Measurements from ENCODE around the gene TMEM255B.
"Not testable (repeated sequence)": the region's sequence is repeated elsewhere in the genome, so short reads cannot be mapped to it uniquely, and the experiment has no call there.

TMEM255B gene

DNA sequence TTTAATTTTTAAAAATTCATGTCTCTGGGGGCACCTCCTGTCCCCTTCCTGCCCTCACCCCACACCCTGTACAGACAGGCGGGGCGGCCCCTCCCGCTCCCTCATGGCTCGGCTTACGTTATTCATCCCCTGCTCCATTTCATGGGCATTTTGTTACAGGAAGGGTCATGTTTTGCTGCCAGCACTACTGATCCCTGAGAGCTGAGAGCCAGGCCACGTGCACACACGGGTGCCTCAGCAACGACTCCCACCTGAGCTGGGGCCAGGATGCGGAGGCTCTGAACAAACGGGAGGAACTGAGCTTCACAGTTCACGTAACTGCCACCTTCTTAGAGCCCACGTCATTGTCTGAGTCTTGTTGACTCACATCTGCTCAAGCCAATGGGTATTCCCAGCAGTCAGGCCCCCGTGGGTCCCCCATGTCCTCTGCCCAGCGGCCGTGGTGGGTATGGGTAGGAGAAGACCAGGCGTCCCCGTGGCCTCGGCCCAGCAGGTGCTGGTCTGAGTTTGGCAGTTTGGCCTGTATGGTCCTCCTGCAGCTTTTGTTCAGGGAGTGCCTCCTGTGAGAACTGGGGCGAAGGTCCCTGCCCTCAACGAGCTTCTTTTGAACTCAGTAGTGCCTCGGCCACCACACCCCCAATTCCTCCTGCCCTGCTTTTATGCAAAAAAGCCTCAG is 16.4 kb upstream of the TMEM255B start:
- no peaks in the 10 kb centered on the region for H3K9me3 Mint-ChIP-seq
- no peak overlapping the region for H3K4me3 Mint-ChIP-seq
- H3K4me1 Mint-ChIP-seq: peaks cover 12% of the 10 kb centered on the region
- no peak for ATAC-seq
- no peak overlapping the region for H3K27ac Mint-ChIP-seq
- no peaks in the 10 kb centered on the region for H3K36me3 Mint-ChIP-seq
- peaks cover 75% of the 10 kb centered on the region for H3K27me3 Mint-ChIP-seq

GRCh38 chr13:113743366-113744195 is 15.4 kb upstream of the TMEM255B start:
- H3K9me3 Mint-ChIP-seq: no peaks in the 10 kb centered on the region
- H3K27ac Mint-ChIP-seq: no peak overlapping the region
- no peak overlapping the region for H3K4me3 Mint-ChIP-seq
- H3K36me3 Mint-ChIP-seq: no peaks in the 10 kb centered on the region
- peaks cover 12% of the 10 kb centered on the region for H3K4me1 Mint-ChIP-seq
- ATAC-seq: no peak
- peaks cover 67% of the 10 kb centered on the region for H3K27me3 Mint-ChIP-seq

DNA sequence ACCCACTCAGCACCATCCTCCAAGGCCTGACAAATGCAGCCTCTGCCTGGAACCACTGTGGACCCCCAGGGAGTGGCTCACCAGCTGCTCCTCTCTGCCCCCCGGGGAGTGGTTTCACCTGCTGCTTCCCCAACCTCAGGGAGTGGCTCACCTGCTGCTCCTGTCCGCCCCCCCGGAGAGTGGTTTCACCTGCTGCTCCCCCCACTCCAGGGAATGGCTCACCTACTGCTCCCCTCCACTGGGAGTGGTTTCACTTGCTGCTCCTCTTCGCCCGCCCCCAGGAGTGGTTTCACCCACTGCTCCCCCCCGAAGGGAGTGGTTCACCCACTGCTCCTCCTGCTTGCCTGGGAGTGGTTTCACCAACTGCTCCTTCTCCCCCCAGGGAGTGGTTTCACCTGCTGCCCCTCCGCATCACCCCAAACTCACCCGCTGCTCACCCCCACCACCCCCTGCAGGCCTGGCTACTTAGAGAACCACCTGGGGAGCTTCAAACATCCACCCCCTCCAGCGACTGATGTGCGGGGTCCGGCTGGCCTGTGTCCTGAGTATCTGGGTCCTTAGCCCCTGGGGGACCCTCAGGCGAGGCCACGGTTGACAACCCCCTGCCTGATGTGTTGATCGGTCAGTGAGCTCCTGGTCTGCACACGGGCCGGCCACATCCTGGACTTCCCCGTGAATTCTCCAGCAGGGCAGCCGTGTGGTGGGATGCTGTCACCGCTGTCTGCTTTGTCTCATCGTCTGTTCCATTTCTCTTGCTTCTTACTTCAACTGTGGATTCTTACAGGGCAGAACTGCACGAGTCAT is 14.6 kb upstream of the TMEM255B start:
- Mint-ChIP-seq H3K4me1 (peaks cover 12% of the 10 kb centered on the region), H3K27me3 (peaks cover 64% of the 10 kb centered on the region), H3K9me3 (no peaks in the 10 kb centered on the region), H3K36me3 (no peaks in the 10 kb centered on the region), H3K4me3 (no peak overlapping the region), H3K27ac (no peak overlapping the region)
- no peak for ATAC-seq

DNA sequence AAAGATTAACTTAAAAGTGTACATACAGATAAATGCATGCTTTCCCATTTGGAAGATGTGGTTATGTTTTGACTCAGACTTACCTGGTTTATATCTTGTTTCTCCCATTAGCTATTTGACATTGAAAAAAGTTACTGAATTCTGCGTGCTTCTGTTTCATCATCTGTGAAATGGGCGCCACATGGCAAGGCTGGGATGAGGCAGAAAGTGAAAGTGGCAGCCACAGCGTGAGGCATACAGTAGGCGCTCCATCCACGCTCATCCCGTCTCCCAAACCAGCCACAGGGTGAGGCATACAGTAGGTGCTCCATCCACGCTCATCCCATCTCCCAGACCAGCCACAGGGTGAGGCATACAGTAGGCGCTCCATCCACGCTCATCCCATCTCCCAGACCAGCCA is 14.0 kb upstream of the TMEM255B start:
- ATAC-seq: no peak
- Mint-ChIP-seq H3K4me3 (no peak overlapping the region), H3K27ac (no peak overlapping the region), H3K4me1 (peaks cover 12% of the 10 kb centered on the region), H3K27me3 (peaks cover 57% of the 10 kb centered on the region), H3K9me3 (no peaks in the 10 kb centered on the region), H3K36me3 (no peaks in the 10 kb centered on the region)

DNA sequence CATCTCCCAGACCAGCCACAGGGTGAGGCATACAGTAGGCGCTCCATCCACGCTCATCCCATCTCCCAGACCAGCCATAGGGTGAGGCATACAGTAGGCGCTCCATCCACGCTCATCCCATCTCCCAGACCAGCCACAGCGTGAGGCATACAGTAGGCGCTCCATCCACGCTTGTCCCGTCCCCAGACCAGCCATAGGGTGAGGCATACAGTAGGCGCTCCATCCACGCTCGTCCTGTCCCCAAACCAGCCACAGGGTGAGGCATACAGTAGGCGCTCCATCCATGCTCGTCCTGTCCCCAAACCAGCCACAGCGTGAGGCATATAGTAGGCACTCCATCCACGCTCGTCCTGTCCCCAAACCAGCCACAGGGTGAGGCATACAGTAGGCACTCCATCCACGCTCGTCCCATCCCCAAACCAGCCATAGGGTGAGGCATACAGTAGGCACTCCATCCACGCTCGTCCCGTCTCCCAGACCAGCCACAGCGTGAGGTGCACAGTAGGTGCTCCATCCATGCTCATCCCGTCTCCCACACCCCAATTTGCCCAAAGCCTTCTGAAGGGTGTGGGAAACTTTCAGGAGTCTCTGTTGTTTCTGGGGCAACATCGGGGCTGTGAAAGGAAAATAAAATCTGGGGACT is 13.4 kb upstream of the TMEM255B start:
- H3K9me3 Mint-ChIP-seq, ATAC-seq, H3K36me3 Mint-ChIP-seq, H3K27ac Mint-ChIP-seq, H3K4me3 Mint-ChIP-seq: not testable (repeated sequence)
- peaks cover 12% of the 10 kb centered on the region for H3K4me1 Mint-ChIP-seq
- H3K27me3 Mint-ChIP-seq: peaks cover 52% of the 10 kb centered on the region

GRCh38 chr13:113746143-113746525 is 12.9 kb upstream of the TMEM255B start:
- H3K27ac Mint-ChIP-seq: no peak overlapping the region
- H3K9me3 Mint-ChIP-seq: peaks cover 7% of the 10 kb centered on the region
- no peak overlapping the region for H3K4me3 Mint-ChIP-seq
- ATAC-seq: no peak
- H3K36me3 Mint-ChIP-seq: no peaks in the 10 kb centered on the region
- peaks cover 12% of the 10 kb centered on the region for H3K4me1 Mint-ChIP-seq
- peaks cover 46% of the 10 kb centered on the region for H3K27me3 Mint-ChIP-seq

DNA sequence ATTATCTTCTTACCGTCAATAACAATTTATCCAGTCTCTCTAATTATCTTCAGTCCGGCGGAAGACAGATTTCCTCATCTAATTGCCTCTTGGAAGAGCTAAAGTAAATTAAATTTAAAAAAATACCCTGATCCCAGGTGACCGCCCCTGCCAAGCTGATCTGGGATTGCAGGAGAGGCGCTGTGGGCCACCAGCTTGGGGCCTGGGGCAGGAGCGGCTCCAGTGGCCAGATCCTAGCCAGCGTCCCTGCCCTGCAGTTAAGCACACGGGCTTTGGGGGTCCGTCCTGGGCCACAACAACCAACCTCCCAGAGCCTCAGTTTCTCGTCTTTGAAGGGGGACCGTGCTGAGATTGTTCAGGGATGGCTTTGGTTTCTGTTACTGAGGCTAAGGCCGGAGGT is 12.4 kb upstream of the TMEM255B start:
- peaks cover 6% of the 10 kb centered on the region for H3K4me1 Mint-ChIP-seq
- no peak overlapping the region for H3K4me3 Mint-ChIP-seq
- peaks cover 10% of the 10 kb centered on the region for H3K9me3 Mint-ChIP-seq
- ATAC-seq: no peak
- H3K27ac Mint-ChIP-seq: no peak overlapping the region
- peaks cover 41% of the 10 kb centered on the region for H3K27me3 Mint-ChIP-seq
- H3K36me3 Mint-ChIP-seq: no peaks in the 10 kb centered on the region

DNA sequence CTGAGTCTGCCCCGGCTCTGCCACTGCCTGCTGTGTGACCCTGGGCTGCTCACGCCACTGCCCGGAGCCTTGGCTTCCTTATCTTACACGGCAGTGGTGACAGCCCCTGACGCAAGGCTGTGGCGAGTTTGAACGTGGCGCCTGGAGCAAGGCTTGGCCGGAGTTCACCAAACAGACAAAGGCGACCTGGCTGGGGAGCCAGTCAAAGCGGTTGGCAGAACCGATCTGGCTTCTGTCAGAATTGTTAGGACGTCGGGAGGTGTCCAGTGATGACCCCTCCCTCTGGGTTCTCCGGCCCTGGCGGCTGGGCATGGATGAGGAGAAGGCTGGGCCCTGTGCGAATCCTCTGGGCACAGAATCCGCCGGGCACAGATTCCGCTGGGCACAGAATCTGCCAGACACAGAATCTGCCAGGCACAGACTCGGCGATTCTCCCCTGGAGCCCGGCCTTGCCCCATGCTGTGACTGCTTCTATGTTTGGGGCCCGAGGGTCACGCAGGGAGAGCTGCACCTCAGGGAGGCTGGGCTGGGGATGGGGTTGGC is 11.7 kb upstream of the TMEM255B start:
- peak; percentile 40 for ATAC-seq

DNA sequence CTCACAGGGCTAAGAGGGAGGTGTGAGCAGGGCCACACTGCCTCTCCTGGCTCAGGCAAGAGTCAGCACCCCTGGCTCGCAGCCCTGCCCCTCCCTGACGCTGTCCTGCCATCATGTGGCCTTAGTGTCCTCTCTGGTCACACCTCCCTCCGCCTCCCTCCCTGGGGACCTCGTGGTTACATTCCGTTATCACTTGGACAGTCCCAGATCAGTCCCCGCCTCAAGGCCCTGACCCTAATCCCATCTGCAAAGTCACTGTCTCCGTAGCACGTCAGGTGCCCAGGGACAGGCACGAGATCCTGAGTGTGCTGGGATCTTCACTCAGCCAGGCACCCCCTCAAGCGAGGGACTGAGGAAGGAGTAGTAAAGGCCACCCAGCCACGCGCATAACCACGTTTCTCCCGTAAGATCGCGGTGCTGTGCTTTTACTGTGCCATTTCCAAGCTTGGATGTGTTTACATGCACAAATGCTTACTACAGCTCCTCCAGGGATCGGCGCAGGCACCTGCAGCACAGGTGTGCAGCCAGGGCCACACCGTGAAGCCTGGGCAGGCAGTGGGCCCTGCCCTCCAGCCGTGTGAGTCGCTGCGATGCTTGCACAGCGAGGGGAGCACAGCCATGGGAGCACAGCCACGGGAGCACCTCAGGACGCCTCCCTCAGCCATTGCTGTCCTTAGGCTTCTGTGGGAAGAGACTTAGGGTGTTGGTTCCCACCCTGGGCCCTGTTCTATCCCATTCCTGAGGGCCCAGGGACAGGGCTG is 10.7 kb upstream of the TMEM255B start:
- no peaks in the 10 kb centered on the region for H3K36me3 Mint-ChIP-seq

More for the DNA sequence above, 11.7 kb upstream of the TMEM255B start:
- peaks cover 6% of the 10 kb centered on the region for H3K4me1 Mint-ChIP-seq
- H3K36me3 Mint-ChIP-seq: no peaks in the 10 kb centered on the region
- H3K27ac Mint-ChIP-seq: no peak overlapping the region
- H3K27me3 Mint-ChIP-seq: peaks cover 35% of the 10 kb centered on the region
- H3K4me3 Mint-ChIP-seq: no peak overlapping the region
- H3K9me3 Mint-ChIP-seq: peaks cover 10% of the 10 kb centered on the region

DNA sequence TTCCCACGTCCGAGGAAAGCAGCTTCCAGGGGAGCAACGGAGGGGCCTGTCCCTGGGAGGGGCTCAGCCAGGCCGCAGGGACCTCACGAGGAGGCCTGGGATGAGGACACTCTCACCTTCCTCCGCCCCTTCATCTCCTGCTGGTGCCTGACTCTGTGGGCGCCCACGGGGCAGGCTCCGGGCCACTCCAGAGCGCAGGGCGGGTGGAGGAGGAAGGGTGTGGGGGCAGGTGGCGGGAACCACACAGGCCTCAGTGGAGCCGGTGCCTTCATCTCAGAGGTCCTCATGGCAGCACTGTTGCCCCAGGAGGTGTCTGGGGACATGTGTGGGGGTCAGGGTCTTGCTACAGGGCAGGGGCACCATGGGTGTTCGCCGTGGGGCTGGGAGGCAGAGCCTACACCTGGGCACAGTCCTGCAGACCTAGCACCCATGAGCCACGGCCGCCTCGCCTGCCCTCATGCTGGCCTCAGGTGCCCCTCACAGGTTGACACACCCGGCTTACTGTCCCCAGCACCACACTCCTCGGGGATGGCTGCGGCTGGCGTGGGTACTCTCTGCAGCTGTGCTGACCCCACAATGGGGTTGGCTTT is 10.1 kb upstream of the TMEM255B start:
- Mint-ChIP-seq H3K4me1 (peaks cover 6% of the 10 kb centered on the region), H3K4me3 (no peak overlapping the region), H3K36me3 (no peaks in the 10 kb centered on the region), H3K27me3 (peaks cover 22% of the 10 kb centered on the region), H3K9me3 (peaks cover 10% of the 10 kb centered on the region), H3K27ac (no peak overlapping the region)
- ATAC-seq: peak; percentile 28

More for the DNA sequence above, 10.7 kb upstream of the TMEM255B start:
- H3K4me1 Mint-ChIP-seq: peaks cover 6% of the 10 kb centered on the region
- H3K27me3 Mint-ChIP-seq: peaks cover 26% of the 10 kb centered on the region
- H3K9me3 Mint-ChIP-seq: peaks cover 10% of the 10 kb centered on the region
- H3K27ac Mint-ChIP-seq: no peak overlapping the region
- no peak overlapping the region for H3K4me3 Mint-ChIP-seq
- peak; percentile 31 for ATAC-seq

DNA sequence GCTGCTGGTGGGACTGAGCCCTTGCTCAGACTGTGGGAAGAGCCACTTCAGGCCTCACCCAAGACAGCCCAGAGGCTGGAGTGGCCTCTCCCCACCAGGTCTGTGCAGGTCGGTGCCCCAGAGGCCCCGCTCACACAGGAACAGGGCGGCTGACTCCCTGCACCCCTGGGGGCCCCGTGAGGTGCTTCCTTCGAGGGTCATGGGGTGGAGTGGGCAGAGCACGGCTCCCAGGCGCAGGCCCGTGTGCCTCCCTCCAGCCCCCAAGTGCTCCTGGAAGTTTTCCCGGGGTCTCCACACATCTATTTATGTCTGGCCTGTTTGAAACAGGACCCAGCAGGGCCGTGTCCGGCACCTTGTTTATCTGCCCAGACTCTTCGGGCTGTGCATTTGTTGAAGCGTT is 9.5 kb upstream of the TMEM255B start:
- no peak for ATAC-seq
- H3K36me3 Mint-ChIP-seq: no peaks in the 10 kb centered on the region
- H3K4me1 Mint-ChIP-seq: peaks cover 5% of the 10 kb centered on the region
- no peak overlapping the region for H3K4me3 Mint-ChIP-seq
- H3K27me3 Mint-ChIP-seq: peaks cover 17% of the 10 kb centered on the region
- peaks cover 10% of the 10 kb centered on the region for H3K9me3 Mint-ChIP-seq
- no peak overlapping the region for H3K27ac Mint-ChIP-seq

DNA sequence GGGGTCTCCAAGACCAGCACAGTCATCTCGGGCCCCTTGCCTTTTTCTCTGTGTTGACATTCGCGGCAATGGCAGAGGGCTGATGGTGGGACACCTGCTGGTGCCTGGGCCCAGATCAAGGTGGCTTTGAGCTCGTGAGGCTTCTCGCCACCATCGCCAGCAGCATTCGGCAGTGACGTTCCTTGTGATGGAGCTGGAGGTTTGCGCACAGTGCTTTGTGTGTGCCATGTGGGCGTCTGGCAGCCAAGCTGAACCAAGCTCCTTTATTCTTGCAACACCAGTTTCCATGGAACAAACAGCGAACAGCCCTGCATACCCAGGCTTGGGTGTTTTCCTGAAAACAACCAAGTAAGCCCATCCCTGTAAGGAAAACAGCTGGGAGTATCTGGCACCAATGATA is 9.1 kb upstream of the TMEM255B start:
- peaks cover under 1% of the 10 kb centered on the region for H3K4me1 Mint-ChIP-seq
- peaks cover 10% of the 10 kb centered on the region for H3K9me3 Mint-ChIP-seq
- peaks cover 12% of the 10 kb centered on the region for H3K27me3 Mint-ChIP-seq
- H3K36me3 Mint-ChIP-seq: no peaks in the 10 kb centered on the region
- no peak overlapping the region for H3K27ac Mint-ChIP-seq
- ATAC-seq: no peak
- H3K4me3 Mint-ChIP-seq: no peak overlapping the region

DNA sequence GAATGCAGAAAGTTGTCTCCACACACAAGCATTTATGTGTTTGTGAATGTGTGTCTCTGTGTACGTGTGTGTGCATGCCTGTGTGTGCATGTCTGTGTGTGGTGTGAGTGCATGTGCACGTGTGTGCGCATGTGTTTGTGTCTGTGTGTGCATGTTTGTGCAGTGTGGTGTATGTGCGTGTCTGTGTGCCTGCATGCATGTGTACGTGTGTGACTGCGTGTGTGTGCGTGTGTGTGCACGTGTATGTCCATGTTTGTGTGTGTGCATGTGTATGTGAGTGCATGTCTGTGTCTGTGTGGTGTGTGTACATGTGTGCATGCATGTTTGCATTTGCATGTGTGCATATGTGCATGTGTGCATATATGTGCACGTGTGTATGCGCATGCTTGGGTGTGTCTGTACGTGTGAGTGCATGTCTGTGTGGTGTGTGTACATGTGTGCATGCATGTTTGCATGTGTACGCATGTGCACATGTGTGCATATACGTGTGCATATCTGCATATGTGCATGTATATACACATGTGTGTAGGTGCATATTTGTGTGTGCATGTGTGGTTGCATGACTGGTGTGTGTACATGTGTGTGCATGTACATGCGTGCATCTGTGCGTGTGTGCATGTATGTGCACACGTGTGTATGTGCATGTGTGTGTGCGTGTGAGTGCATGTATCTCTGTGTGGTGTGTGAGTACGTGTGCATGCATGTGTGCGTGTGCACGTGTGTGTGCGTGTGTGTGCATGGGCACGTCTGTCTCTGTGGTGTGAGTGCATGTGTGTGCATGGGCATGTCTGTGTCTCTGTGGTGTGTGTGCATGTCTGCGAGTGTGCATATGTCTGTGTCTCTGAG is 8.2 kb upstream of the TMEM255B start:
- Mint-ChIP-seq H3K4me1 (no peaks in the 10 kb centered on the region), H3K4me3 (no peak overlapping the region), H3K27ac (no peak overlapping the region), H3K9me3 (peaks cover 10% of the 10 kb centered on the region), H3K27me3 (peaks cover 5% of the 10 kb centered on the region), H3K36me3 (no peaks in the 10 kb centered on the region)
- ATAC-seq: no peak
